ENCODE data around the gene PRDX4.
"Not testable (repeated sequence)": the region's sequence is repeated elsewhere in the genome, so short reads cannot be mapped to it uniquely, and the experiment has no call there.

PRDX4 gene

DNA sequence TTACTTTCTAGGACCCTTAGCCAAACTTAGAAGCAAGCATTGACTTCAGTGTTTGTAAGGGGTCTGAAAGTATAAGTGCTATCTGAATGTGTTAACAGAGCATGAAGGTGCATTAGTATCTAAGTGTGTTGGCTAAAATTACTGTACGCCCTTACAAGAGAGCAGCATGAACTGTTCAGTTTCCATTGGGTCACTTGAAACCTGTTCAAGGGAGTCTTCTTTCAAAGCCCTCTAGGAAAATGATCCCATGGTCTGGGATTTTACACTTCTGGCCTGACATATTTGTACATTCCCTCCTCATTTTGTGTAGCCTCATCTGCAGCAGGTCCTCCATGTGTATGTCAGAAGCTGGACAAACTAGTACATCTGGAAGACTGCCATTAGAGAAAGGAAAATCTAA lies 3.2 kb downstream of the PRDX4 start:
- no peak overlapping the region for H3K4me3 ChIP-seq (ENCODE audit: low read length)
- no peak for DNase-seq (ENCODE audit: low read depth)
- no peak for TF ChIP-seq CTCF (conservative IDR thresholded peaks at IDR 0.05; ENCODE audit: low read length)

DNA sequence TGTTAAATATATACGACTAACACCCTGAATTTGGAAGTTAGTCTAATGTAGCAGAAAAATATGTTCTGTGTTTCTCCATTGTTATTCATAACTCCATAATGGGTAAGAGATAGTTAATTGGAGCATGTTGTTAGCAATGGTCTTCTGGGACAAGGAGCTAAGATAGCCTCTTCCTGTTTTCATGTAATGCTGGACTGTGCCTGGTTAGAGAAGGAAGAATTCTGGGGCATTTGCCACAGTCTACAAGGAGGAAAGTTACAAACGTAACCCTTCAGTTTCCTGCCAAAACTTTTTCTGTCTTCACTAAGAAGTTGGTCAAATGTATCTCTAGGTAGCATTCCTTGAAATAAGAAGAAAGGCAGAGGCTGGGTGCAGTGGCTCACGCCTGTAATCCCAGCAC lies 5.8 kb downstream of the PRDX4 start:
- H3K4me3 ChIP-seq (ENCODE audit: low read length) = no peak overlapping the region
- no peak for TF ChIP-seq CTCF (conservative IDR thresholded peaks at IDR 0.05; ENCODE audit: low read length)

GRCh38 chrX:23676486-23676885 lies 9.2 kb downstream of the PRDX4 start:
- not testable (repeated sequence) for H3K4me3 ChIP-seq (ENCODE audit: low read length); DNase-seq (ENCODE audit: low read depth)

More for the DNA sequence above, 5.8 kb downstream of the PRDX4 start:
- DNase-seq (ENCODE audit: low read depth) = no peak

GRCh38 chrX:23692166-23692565 lies 24.9 kb downstream of the PRDX4 start:
- no peak for TF ChIP-seq CTCF (conservative IDR thresholded peaks at IDR 0.05; ENCODE audit: low read length)
- DNase-seq (ENCODE audit: low read depth) = no peak
- H3K4me3 ChIP-seq (ENCODE audit: low read length) = no peak overlapping the region

- DNase-seq (ENCODE audit: low read depth) = peak; percentile 52
- TF ChIP-seq CTCF (conservative IDR thresholded peaks at IDR 0.05; ENCODE audit: low read length) = peak; percentile 60
- H3K4me3 ChIP-seq (ENCODE audit: low read length) = no peak overlapping the region
These were observed 27.3 kb downstream of the PRDX4 start for GRCh38 chrX:23694606-23695005.

- no peak for TF ChIP-seq CTCF (conservative IDR thresholded peaks at IDR 0.05; ENCODE audit: low read length)
These were observed 32.4 kb downstream of the PRDX4 start for GRCh38 chrX:23699636-23700194.

GRCh38 chrX:23704673-23705206 lies 37.4 kb downstream of the PRDX4 start:
- no peak for DNase-seq (ENCODE audit: low read depth)
- no peak for TF ChIP-seq CTCF (conservative IDR thresholded peaks at IDR 0.05; ENCODE audit: low read length)
- no peak overlapping the region for H3K4me3 ChIP-seq (ENCODE audit: low read length)

More at GRCh38 chrX:23699636-23700194, 32.4 kb downstream of the PRDX4 start:
- no peak for DNase-seq (ENCODE audit: low read depth)
- no peak overlapping the region for H3K4me3 ChIP-seq (ENCODE audit: low read length)

All from AG10803 (cell line).